ELR (cell line): Measurements from ENCODE around the gene RIC8B.

Experiments
- DNase-seq: peaks from one replicate; pipeline ENCODE4 v3.0.0-alpha.2; 2015; ENCODE audit warnings: low read depth

RIC8B gene

GRCh38 chr12:106868982-106869700, 94.7 kb downstream of the RIC8B start:
- DNase-seq: no peak

GRCh38 chr12:106870116-106870515, 95.6 kb downstream of the RIC8B start:
- no peak for DNase-seq

- peak; percentile 71 for DNase-seq
Observed at GRCh38 chr12:106871477-106871876, 97.0 kb downstream of the RIC8B start.

- no peak for DNase-seq
Observed at GRCh38 chr12:106873983-106874382, 99.5 kb downstream of the RIC8B start.

GRCh38 chr12:106878804-106879203, 104.3 kb downstream of the RIC8B start:
- no peak for DNase-seq

- no peak for DNase-seq
Observed at GRCh38 chr12:106879612-106880011, 105.1 kb downstream of the RIC8B start.

GRCh38 chr12:106883426-106883825, 108.9 kb downstream of the RIC8B start:
- DNase-seq: peak; percentile 50

GRCh38 chr12:106885026-106885425, 110.5 kb downstream of the RIC8B start:
- no peak for DNase-seq

- DNase-seq: no peak
Observed at GRCh38 chr12:106885541-106886249, 111.2 kb downstream of the RIC8B start.

- DNase-seq: no peak
Observed at GRCh38 chr12:106886932-106887331, 112.5 kb downstream of the RIC8B start.

- no peak for DNase-seq
Observed at GRCh38 chr12:106888348-106888970, 114.0 kb downstream of the RIC8B start.

- DNase-seq: no peak
Observed at GRCh38 chr12:106889326-106889725, 114.8 kb downstream of the RIC8B start.

- no peak for DNase-seq
Observed at GRCh38 chr12:106889950-106890626, 115.6 kb downstream of the RIC8B start.

GRCh38 chr12:106892075-106892474, 117.6 kb downstream of the RIC8B start:
- no peak for DNase-seq

- peak; percentile 77 for DNase-seq
Observed at GRCh38 chr12:106893451-106893850, 119.0 kb downstream of the RIC8B start.

GRCh38 chr12:106894774-106895173, 120.3 kb downstream of the RIC8B start:
- DNase-seq: peak; percentile 14

GRCh38 chr12:106896603-106897002, 122.1 kb downstream of the RIC8B start:
- no peak for DNase-seq

GRCh38 chr12:106897082-106897481, 122.6 kb downstream of the RIC8B start:
- DNase-seq: peak; percentile 39

GRCh38 chr12:106897981-106898901, 123.8 kb downstream of the RIC8B start:
- DNase-seq: no peak

- DNase-seq: no peak
Observed at GRCh38 chr12:106900554-106900953, 126.1 kb downstream of the RIC8B start.

GRCh38 chr12:106901276-106901675, 126.8 kb downstream of the RIC8B start:
- peak; percentile 21 for DNase-seq
